AG04450 (cell line): Measurements from ENCODE around the gene EXOSC3. TPM values are rescaled to one million over a fixed set of nuclear protein-coding genes. Genes with fewer than 3 reads are reported as not detected.

Experiments used
- CTCF ChIA-PET: fragments of 300-600, 350-600 bp; formaldehyde crosslinking; extraction: SDS; loops from one replicate; lab custom pipeline; 2022; ENCODE audit warnings: antibody characterized with exemption, inconsistent platforms; lab: Charles Lee
- POLR2A ChIA-PET: fragments of 350-600 bp; formaldehyde crosslinking; extraction: SDS; loops from one replicate; lab custom pipeline; 2021; ENCODE audit warnings: antibody characterized with exemption, inconsistent platforms; lab: Yijun Ruan, JAX
- DNase-seq: peaks from one replicate; pipeline ENCODE4 v3.0.0-alpha.2; 2011; ENCODE audit warnings: low read depth, low spot score
- H3K27ac ChIP-seq: one replicate; pipeline ENCODE4 v1.5.1; 2012; ENCODE audit warnings: low read depth, low read length, control low read depth
- H3K27me3 ChIP-seq: one replicate; pipeline ENCODE4 v1.6.0; 2012; ENCODE audit warnings: low read length; ENCODE audit not compliant: control insufficient read depth, insufficient read depth
- H3K4me3 ChIP-seq: 2 replicates; pipeline ENCODE4 v1.5.1; 2011; ENCODE audit warnings: mild to moderate bottlenecking, low read depth, low read length, control low read depth
- H3K9me3 ChIP-seq: 2 replicates; pipeline ENCODE4 v1.5.1; 2012; ENCODE audit warnings: low read length; ENCODE audit not compliant: control insufficient read depth, insufficient read depth
- CTCF ChIP-seq: IDR thresholded peaks from 2 replicates; pipeline ENCODE4 v1.5.1; 2011; ENCODE audit warnings: low read depth, low read length, control low read depth, inconsistent platforms
- polyA plus RNA-seq: library from polyadenylated mRNA; depleted of rRNA; stranded (reverse); fragments of >200 nt; gene quantifications from 2 replicates; pipeline ENCODE4 v1.2.3, GENCODE V29; 2011

EXOSC3 gene
- polyA plus RNA-seq, 1 experiment, result 29.1 TPM

- no peaks in the 10 kb centered on the region for H3K9me3 ChIP-seq
- H3K27ac ChIP-seq, result peak overlapping the region; percentile 65
- TF ChIP-seq CTCF, result no peak
- CTCF ChIA-PET, result interaction anchor here (0.7 kb wide), 1 partner anchor 50 kb away, joined by 4 read pairs; no protein-coding TSS in a partner anchor
- H3K4me3 ChIP-seq, result peak overlapping the region; percentile 98
- POLR2A ChIA-PET, result interaction anchor here (0.6 to 2.5 kb wide), 5 partner anchors 9 to 209 kb away, joined by 3 to 26 read pairs (median 4); partner anchors contain the start of genes EXOSC3, TOMM5 and TRMT10B
- H3K27me3 ChIP-seq, result no peaks in the 10 kb centered on the region
- DNase-seq, result no peak
These were observed 16.5 kb upstream of the EXOSC3 start for GRCh38 chr9:37801287-37801850.

GRCh38 chr9:37800631-37801286 lies 15.9 kb upstream of the EXOSC3 start, which contains the start of gene DCAF10:
Gene DCAF10 (plus strand): TSS chr9:37800797. CDS start chr9:37800867, 70 bp downstream.
- CTCF ChIA-PET, result interaction anchor here (0.7 to 1.0 kb wide), 2 partner anchors 50 to 463 kb away, joined by 3 to 4 read pairs; no protein-coding TSS in a partner anchor
- DNase-seq, result peak; percentile 50
- no peaks in the 10 kb centered on the region for H3K27me3 ChIP-seq
- TF ChIP-seq CTCF, result peak; percentile 10; the same call in 1 of the 2 replicates
- peak within 1 kb of the TSS; percentile 65 for H3K27ac ChIP-seq
- no peaks in the 10 kb centered on the region for H3K9me3 ChIP-seq
- H3K4me3 ChIP-seq, result peak within 1 kb of the TSS; percentile 98
- POLR2A ChIA-PET, result interaction anchor here (0.8 to 2.5 kb wide), 7 partner anchors 10 to 208 kb away, joined by 3 to 26 read pairs (median 4); partner anchors contain the start of genes EXOSC3 and TOMM5

- POLR2A ChIA-PET, result no interaction called here
- CTCF ChIA-PET, result no interaction called here
- TF ChIP-seq CTCF, result no peak
These were observed 13.8 kb upstream of the EXOSC3 start for GRCh38 chr9:37798677-37799076.

GRCh38 chr9:37796232-37796631 lies 11.4 kb upstream of the EXOSC3 start:
- ChIA-PET CTCF (no interaction called here), POLR2A (no interaction called here)
- no peak overlapping the region for H3K4me3 ChIP-seq
- H3K27ac ChIP-seq, result no peak overlapping the region
- TF ChIP-seq CTCF, result no peak
- no peak for DNase-seq
- no peaks in the 10 kb centered on the region for H3K9me3 ChIP-seq
- no peaks in the 10 kb centered on the region for H3K27me3 ChIP-seq

More at GRCh38 chr9:37798677-37799076, 13.8 kb upstream of the EXOSC3 start:
- Histone ChIP-seq H3K4me3 (no peak overlapping the region), H3K27me3 (no peaks in the 10 kb centered on the region), H3K27ac (no peak overlapping the region), H3K9me3 (no peaks in the 10 kb centered on the region)
- DNase-seq, result no peak

GRCh38 chr9:37792122-37792521 lies 7.3 kb upstream of the EXOSC3 start:
- Histone ChIP-seq H3K27ac (no peak overlapping the region), H3K4me3 (no peak overlapping the region), H3K27me3 (no peaks in the 10 kb centered on the region), H3K9me3 (no peaks in the 10 kb centered on the region)
- CTCF ChIA-PET, result no interaction called here
- TF ChIP-seq CTCF, result no peak
- POLR2A ChIA-PET, result no interaction called here
- no peak for DNase-seq
